HG03139 (cell line): ENCODE data around the gene TMEM51.
"Not testable (repeated sequence)": the region's sequence is repeated elsewhere in the genome, so short reads cannot be mapped to it uniquely, and the experiment has no call there.

Experiments
- ATAC-seq: cut with Tn5 transposase; IDR thresholded peaks from one replicate; pipeline ENCODE4 v1.9.1; 2021; ENCODE audit not compliant: unreplicated experiment

Gene TMEM51

DNA sequence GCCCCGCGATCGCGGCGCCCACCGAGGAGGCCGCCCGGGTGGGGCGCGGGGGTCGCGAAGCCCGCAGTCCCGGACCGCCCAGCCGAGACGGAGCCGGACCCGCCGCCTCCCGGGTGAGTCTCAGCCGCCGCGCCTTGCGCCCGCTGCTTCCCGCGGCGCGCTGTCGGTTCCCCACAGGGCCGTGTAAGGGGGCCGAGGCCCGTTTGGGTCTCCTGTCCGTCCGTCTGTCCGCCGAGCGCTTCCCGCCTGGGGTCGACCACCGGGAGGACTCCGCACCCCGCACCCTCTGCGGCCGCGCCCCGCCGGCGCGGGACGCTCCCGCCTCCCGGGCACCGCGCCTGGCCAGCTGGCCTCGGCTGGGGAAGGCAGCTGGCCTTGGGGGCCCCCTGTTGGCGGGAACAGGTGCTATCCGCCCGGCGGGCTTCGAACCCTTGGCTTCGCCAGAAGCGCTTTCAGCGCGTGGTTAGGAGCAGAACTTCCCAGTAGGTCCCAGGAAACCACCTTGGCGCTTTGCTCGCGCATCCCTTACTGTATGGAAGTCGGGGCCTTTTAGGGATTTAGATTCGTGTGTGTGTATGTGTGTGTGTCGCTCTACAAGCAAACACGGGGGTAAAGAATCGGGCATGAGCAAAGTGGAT lies 414 bp downstream of the TMEM51 start:
- ATAC-seq = no peak

DNA sequence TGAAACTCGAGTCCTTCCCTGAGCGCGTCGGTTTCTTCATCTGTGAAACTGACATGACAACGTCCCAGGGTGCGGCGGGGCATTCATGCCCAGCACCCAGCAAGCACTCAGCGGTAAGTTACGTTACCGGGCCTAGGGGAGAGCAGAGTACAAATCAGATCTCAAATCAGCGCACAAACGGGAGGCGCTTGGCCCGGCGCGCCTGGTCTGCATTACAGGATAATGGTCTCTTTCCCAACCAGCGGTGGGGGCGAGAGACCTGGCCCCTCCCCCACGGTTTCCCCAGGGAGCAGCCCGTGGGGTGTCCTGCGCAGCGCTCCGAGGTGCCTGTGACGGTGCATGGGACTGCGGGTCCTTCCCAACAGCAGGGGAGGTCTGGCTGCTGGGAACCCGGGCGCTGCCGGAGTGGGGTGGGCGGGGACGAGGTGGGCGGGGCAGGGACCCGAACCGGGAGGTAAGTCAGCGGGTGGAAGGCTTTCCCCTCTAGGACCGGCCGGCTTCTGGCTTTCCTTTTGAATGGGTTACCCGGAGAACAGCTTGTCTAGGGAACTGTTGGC lies 1.0 kb downstream of the TMEM51 start:
- no peak for ATAC-seq

DNA sequence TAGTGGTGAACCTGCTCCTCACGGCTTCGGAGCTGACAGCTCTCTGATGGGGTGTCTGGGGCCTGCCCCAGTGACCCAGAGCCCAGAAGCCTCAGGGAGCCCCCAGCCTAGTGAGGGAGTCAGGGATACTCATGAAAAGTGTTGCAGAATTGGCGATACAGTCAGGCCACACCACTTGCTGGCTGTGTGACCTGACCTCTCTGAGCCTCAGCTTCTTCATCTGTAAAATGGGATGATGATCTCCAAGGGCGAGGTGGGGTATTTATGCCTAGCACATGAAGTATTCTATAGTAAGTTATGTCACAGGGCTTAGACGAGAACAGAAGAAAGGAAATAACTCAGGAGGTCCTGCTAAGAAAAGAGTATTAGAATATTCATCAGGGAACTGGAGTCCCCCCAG lies 1.6 kb downstream of the TMEM51 start:
- no peak for ATAC-seq

DNA sequence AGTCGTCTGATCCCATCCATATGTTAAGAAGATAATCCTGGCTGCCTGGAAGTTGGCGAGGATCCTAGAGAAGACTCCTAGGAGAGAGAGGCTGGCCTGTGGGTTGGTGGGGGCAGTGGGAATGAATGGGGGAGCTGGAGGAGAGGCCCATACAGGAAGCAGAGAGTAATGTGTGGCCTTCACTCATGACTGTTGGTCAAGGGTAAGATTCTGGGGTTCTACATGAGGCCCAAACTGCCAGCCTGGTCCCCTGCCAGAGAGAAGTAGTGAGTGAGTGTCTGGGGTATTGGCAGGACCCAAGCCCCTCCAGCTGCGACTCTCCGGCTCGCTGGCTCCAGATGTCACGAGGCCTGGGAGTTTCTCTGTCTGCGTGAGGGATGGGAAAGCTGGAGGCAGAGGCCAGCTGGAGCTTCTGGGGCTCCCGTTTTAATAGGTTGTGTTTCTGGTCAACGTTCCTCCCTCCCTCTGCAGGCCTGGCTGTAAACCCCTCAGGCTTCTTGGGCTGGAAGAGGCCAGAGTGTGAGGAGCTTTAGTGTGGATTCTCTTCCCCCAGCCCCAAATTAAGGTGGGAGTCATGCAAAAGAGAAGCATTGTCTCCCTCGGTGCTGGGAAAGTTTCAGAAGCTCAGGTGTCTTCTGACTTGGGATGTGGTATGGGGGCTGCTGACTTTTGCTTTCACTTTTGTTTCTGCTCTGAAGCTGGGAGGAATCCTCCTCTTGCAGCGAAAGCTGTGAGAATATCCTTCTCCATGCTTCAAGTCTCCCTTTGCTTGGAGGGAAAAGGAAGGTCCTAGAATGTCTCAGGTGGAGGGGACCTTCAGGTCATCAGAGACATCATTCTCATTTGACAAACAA lies 2.6 kb downstream of the TMEM51 start:
- ATAC-seq = no peak

DNA sequence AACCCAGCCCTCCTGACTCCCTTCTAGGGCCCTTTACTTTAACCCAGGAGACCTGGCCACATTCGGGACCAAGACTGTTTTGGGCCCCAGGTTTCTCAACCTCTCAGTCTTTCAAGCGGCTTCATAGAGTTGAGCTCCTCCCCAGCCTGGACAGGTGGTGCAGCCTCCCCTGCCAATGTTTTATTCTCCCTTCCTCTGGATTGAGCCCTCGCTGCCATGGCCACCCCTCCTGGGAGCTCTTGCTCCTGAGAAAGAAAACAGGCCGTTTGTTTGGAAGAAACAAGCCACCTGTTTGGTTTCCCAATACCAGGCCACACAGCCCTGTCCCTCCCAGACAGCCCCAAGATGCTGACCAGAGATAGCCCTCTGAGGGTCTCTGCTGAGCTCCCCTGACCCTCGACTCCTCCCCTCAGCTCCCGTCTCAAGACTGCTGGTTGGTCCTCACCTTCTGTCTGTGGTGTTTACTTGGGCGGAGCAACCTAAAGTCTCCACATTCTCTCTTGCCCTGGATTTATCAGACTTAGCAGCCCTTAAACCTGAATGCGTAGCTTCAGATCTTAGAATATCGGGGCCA lies 3.3 kb downstream of the TMEM51 start:
- no peak for ATAC-seq

DNA sequence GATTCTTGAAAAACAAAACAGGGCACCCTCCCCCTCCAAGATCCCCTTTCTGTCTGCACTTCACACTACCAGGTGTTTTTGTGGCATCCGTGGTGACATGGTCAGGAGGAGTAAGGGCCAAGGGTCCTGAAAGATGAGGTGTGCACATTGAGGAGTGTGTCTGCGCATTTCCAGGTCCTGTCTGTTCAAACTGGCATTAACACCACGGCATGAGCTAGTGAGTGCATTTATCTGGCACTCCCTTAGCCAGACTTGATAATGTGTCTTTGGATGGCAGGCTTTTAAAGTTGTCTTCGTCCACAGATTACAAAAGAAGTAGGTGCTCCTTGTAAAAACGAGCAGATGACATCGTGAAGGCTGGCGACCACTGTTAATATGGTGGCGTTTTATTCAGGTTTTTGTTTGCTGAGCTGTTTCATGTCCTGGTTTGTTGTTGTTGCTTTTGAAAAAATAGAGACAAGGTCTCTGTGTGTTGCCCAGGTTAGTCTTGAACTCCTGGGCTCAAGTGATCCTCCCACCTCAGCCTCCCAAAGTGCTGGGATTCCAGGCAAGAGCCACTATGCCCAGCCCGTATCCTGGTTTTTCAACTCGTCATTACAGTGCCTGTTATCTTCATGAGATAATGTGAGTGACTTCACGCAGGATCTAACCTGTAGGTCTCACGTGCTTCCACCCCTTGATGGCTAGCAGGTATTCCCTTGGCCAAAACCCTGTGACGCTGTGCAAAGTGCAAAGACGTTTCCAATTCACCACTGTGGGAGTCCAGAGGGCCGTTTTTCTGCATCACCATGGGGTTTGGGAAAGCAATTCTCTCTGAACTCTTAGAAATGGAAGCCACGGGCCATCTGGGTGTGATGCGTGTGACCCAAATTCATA lies 4.2 kb downstream of the TMEM51 start:
- no peak for ATAC-seq

DNA sequence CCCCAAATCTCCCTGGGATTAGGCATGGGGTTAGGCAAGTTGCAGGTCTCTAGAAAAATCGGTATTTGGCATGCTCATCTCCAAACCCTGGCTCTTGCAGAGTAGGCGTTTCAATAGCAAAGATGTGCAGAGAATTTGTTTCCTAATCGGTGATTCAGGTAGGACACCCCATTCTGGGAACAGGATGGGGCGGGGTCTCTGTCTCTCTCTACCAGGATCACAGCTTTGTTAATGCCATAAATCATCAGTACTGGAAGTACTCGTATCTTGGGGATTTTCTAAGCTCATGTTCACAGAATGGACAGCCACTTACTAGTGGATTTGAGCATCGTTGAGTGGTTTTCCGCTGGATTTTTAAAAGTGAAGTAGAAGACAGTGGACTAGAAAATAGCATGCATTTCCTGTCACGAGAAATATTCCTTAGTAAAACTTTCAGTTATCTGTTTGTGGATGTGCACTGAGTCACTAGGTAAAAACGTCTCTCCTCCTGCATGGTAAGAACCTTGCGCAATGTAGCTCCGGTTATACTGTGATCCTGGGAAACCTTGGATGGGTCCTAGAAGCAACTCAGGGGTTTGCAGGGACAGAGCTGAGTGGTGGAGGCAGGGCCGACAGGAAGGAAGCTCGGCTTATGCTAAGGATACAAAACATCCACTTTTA lies 5.1 kb downstream of the TMEM51 start:
- no peak for ATAC-seq

DNA sequence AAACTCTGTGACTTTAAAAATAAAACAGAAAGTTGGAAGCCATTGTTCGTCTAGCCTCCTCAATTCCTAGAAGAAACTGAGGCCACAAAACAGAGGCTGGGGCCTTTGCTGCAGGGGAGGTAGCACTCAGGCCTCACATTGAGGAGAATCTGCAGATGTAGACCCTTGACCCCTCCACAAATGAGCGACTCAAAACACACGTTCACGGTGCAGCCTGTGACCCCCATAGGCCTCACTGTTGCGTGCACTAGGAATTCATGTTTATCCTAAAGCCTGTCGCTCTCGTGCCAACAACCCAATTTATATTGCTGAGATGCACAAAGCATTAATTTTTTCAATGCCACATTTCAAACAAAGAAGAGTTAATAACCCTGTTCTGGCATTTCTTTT lies 5.6 kb downstream of the TMEM51 start:
- ATAC-seq = no peak

DNA sequence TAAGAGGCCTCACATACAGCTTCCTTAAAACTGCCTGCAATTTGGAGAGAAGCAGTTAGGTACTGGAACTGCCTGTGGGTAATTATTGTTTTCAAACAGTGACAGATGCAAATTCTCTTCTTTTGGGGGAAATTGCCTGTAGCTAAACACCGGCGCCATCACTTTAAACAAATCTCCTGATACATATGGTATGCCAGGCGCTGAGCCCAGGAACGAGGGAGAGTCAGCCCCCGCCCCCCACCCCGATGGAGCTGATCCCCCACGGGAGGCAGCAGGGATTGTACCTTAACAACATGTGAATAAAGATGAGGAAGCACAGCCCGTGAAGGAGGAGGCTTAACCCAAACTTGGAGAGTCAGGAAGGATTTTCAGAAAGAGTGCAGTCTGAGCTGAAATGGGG lies 7.1 kb downstream of the TMEM51 start:
- ATAC-seq = no peak

DNA sequence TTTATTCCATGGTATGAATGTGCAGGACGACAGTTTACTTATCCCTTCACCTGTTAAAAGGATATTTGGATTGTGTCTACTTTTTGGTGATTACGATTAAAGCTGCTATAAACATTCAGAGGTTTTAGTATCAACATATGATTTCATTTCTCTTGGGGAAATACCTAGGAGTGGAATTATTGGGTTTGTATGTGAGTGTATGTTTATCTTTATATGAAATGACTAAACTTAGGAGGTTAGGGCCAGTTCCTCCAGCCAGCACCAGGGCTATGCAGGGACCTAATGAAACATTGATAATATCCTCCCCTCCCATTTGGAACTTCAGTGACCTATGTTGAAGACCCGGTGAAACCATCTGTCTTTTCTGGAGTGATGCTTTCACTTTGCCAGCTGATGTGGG lies 13.8 kb downstream of the TMEM51 start:
- ATAC-seq = no peak

DNA sequence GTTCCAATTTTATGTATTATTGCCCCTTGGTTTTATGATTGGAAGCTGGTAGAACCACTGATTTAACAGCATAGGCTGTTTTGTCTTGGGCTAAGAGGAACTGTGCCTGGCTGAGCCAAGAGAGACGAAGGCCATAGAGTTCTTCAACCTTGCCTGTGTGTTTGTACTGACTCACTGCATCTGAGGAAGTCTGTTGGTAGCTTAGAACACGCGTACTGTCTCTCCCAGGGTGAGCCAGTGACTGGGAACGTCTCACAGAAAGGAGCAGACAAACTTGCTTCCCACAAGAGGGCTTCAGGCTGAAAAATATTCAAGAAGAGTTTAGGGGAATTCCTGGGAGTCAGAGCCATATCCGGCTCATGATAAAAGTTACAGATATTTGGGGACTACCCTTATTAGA lies 14.9 kb downstream of the TMEM51 start:
- ATAC-seq = no peak

DNA sequence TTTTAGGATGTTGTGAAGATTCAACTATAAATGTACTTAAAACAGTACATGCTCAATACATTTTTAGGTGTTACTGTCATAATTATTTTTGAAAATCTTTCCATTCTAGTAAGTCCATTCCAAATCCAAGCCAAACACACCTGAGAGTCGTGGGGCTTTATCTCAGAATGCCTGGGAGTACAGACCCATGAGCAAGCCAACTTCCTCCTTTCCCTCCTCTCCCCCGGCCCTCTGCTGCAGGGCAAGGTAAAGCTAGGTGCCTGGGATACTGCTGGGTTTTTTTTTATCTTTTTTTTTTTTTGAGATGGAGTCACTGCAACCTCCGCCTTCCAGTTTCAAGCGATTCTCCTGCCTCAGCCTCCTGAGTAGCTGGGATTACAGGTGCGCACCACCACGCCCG lies 16.5 kb downstream of the TMEM51 start:
- ATAC-seq = no peak

DNA sequence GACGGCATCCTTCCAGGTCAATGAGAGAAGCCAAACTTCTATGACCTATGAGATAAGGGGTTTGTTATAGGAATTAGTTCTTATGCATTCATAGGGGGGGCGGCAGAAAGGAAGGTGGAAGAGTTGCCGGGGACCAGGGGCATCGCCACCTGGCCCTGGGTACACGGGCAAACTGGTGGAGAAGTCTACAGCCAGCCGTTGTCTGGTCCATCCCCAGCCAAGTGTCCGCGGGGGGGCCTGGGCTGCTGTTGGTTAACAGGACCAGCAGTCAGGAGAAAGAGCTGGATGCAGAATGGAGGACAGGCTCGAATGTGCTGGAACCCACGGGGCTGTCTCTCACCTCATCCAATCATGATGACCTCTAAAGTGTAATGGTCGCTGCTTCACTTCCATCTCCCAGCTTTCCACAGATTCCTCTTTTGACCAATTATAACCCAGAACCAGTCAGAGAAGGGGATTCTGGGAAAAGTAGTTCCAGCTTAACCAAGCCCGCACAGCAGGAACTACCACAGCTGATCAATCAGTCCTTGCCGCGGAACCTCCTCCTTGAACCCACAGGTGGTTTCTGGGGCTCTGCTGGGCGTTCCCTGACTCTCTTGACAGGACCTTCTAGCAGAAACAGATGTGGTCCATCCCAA lies 17.8 kb downstream of the TMEM51 start:
- no peak for ATAC-seq

DNA sequence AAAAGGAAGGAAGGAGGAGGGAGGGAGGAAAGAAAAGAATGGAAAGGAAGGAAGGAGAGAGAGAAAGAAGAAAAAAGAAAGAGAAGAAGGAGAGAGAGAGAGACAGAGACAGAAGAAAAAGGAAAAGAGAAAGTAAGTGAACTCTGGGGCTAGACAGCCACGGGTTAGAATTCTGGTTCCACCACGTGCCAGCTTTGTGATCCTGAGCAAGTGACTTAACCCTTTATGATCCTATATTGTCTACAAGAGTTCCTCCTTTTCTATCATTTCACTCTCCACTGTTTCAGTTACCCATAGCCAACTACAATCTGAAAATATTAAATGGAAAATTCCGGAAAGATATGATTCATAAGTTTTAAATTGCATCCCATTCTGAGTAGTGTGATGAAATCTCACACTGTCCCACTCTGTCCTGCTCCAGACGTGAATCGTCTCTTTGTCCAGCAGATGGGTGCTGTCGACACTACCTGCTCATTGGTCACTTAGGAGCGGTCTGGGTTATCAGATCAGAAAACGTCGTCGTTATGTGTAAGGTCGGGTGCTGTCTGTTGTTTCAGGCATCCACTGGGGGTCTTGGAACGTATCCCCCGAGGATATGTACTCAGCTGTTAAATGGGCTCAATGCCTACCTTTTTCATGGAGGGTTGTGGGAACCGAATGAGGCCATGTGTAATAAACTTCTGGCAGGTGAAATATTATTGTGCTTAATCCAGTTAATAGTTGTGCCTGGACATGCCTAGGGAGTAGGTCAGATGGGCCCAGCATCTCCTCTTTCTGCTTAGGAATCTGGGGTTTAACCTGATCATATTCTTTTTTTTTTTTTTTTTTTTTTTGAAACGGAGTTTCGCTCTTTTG lies 19.1 kb downstream of the TMEM51 start:
- no peak for ATAC-seq

DNA sequence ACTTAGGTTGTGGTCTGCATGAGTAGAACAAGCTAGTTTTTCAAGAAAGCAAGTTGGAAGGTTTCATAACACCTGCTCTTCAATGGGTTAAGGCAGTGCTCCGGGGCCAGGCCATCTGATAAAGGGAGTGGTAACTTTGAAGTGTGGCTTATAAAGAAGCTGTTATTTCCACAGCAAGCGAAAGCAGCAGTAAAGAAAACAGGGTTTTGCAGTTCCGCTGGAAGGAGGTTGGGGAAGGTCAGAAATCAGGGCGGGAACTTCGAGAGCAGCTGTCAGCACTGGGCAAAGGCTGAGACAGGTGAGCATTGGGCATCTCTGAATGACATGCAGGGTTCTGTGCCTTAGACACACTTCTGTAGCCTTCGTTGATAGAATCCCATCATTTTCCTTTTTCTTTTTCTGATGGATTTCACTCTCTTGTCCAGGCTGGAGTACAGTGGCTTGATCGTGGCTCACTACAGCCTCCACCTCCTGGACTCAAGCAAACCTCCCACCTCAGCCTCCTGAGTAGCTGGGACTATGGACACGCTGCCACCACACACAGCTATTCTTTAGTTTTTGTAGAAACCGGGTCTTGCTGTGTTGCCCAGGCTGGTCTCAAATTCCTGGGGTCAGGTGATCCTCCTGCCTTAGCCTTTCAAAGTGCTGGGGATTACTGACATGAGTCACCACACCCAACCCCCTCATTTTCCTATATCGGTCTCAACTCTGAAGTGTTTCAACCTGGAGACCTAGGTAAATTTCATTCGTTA lies 20.5 kb downstream of the TMEM51 start:
- ATAC-seq = no peak

DNA sequence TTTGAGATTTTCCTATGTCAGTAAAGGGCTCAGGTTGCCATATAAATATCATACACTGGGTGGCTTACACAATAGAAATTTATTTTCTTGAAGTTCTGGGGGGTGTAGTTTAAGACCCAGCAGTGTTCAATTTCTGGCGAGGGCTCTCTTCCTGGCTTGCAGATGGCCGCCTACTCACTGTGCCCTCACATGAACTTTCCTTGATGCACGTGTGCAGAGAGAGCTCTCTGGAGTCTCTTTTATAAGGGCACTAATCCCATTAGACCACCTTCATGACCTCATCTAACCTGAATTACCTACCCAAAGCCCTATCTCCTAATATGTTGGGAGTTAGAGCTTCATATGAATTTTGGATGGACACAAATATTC lies 21.1 kb downstream of the TMEM51 start:
- ATAC-seq = no peak

DNA sequence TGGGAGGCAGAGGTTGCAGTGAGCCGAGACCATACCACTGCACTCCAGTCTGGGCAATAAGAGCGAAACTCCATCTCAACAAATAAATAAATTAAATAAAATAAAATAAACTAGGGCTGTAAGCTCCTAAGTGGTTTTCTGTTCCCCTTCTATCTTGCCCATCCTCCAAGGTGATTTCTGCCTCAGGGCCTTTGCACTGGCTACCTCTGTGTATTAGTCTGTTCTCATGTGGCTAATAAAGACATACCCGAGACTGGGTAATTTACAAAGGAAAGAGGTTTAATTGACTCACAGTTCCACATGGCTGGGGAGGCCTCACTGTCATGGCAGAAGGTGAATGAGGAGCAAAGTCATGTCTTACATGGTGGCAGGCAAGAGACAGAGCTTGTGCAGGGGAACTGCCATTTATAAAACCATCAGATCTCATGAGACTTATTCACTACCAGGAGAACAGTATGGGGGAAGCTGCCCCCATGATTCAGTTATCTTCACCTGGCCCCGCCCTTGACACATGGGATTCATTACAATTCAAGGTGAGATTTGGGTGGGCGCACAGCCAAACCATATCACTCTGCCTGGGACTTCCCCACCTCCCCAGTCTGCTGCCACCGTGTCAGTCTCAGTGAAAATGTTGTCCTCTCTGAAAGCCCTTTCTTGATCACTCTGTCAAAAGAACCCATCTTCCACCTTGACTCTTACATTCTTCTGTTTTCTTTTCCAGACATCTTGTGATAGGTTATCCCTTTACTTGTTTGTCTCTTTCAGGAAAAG lies 22.0 kb downstream of the TMEM51 start:
- not testable (repeated sequence) for ATAC-seq

DNA sequence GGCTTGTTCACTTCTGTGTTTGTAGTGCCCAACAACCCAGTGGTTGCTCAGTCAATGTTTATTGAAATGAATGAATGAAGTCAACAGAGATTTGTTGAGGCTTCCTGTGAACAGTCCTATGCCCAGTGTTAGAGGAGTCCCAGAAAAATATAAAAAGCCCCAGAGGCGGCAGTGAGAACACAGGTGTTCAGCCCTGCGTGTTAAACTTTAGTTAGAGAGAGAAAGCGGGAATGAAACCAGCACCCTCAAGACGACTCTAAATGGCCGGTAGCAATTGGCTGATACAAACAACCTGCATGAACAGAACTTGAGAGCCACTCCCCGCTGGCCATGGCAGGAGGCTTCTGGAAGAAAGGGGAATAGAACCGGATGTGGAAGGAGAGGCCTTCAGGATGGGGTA lies 22.6 kb downstream of the TMEM51 start:
- ATAC-seq = no peak
